Endodermal cell (in vitro differentiated cells): ENCODE measurements around the gene AKAP13. TPM values are rescaled to one million over a fixed set of nuclear protein-coding genes. Genes with fewer than 3 reads are reported as not detected.

Source experiments
- DNase-seq: peaks from one replicate; pipeline ENCODE4 v3.0.0-alpha.2; 2017
- H3K27ac ChIP-seq: 2 replicates; pipeline ENCODE4 v1.5.1; 2013; ENCODE audit warnings: mild to moderate bottlenecking, low read depth, low read length, moderate library complexity
- H3K27me3 ChIP-seq: 2 replicates; pipeline ENCODE4 v1.6.1; 2013; ENCODE audit warnings: mild to moderate bottlenecking, low read length, moderate library complexity; ENCODE audit not compliant: insufficient read depth, control insufficient read depth, poor library complexity, severe bottlenecking
- H3K36me3 ChIP-seq: 2 replicates; pipeline ENCODE4 v1.7.0; 2013; ENCODE audit warnings: mild to moderate bottlenecking, low read length, moderate library complexity; ENCODE audit not compliant: control insufficient read depth, insufficient read depth
- H3K4me1 ChIP-seq: one replicate; pipeline ENCODE4 v1.7.0; 2013; ENCODE audit warnings: low read length; ENCODE audit not compliant: control insufficient read depth, insufficient read depth
- H3K4me3 ChIP-seq: 2 replicates; pipeline ENCODE4 v1.5.1; 2013; ENCODE audit warnings: mild to moderate bottlenecking, low read length, moderate library complexity
- H3K9ac ChIP-seq: 2 replicates; pipeline ENCODE4 v1.6.1; 2013; ENCODE audit warnings: mild to moderate bottlenecking, low read length, moderate library complexity; ENCODE audit not compliant: poor library complexity, severe bottlenecking; ENCODE audit errors: extremely low read depth
- H3K9me3 ChIP-seq: 2 replicates; pipeline ENCODE4 v1.6.1; 2013; ENCODE audit warnings: mild to moderate bottlenecking, low read length, moderate library complexity; ENCODE audit not compliant: control insufficient read depth
- H3K27ac Mint-ChIP-seq: 2 replicates; pipeline ENCODE4 v1.8.0; 2020; ENCODE audit warnings: mixed read lengths
- H3K27me3 Mint-ChIP-seq: 2 replicates; pipeline ENCODE4 v1.8.0; 2021; ENCODE audit warnings: mild to moderate bottlenecking, mixed read lengths; ENCODE audit not compliant: insufficient read depth
- H3K36me3 Mint-ChIP-seq: 2 replicates; pipeline ENCODE4 v1.8.0; 2020; ENCODE audit warnings: low read depth, mixed read lengths
- H3K4me1 Mint-ChIP-seq: 2 replicates; pipeline ENCODE4 v1.8.0; 2020; ENCODE audit warnings: mixed read lengths
- H3K4me3 Mint-ChIP-seq: 2 replicates; pipeline ENCODE4 v1.8.0; 2020; ENCODE audit warnings: mild to moderate bottlenecking, moderate library complexity, mixed read lengths
- H3K9me3 Mint-ChIP-seq: 2 replicates; pipeline ENCODE4 v1.8.0; 2020; ENCODE audit warnings: mild to moderate bottlenecking, mixed read lengths
- CTCF ChIP-seq: fragments of 200-600 bp; sonication (generic); conservative IDR thresholded peaks from 2 replicates; pipeline ENCODE4 v1.5.0; 2021; ENCODE audit warnings: antibody characterized with exemption, mild to moderate bottlenecking
- WGBS, 2 experiments: methylation state at CpG; one replicate each; pipeline versions ENCODE4 v1.1.5 to v1.1.7; 2013; ENCODE audit warnings: missing lambda C conversion rate in 2 of 2, mixed read lengths in 1 of 2; ENCODE audit not compliant: insufficient coverage in 1 of 2, insufficient read length in 1 of 2; 5-methylcytosine and 5-hydroxymethylcytosine counted together
- total RNA-seq, 2 donors: library from RNA; stranded (reverse); fragmentation: NEBNext Ultra II Directional in 1 of 2; extraction: Animal tissue kit (Norgen Biotek cat#: 25700) in 1 of 2; gene quantifications; 2 replicates in 1 of 2; 3 replicates in 1 of 2; pipeline ENCODE4 v1.2.1, GENCODE V29; 2021

Gene AKAP13
- total RNA-seq, 2 donors from 2014 or later: 115 to 131 TPM

DNA sequence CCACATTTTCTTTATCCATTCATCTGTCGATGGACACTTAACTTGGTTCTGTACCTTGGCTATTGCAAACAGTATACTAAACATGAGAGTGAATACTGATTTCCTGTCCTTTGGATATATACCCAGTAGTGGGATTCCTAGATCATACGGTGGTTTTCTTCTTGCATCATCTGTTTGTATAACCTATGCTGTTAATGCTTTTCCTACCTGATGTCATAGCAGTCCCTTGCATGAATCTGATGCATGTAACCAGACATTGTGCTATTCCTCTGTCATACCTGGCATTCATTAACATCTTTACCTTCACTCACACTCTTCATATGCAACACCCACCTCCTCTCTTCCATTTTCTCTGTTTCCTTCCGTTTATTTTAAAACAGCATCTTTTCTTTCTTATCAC lies 229.1 kb downstream of the AKAP13 start:
- Mint-ChIP-seq H3K9me3 (no peaks in the 10 kb centered on the region), H3K27me3 (no peaks in the 10 kb centered on the region), H3K36me3 (peaks cover 23% of the 10 kb centered on the region), H3K27ac (no peak overlapping the region), H3K4me3 (no peak overlapping the region), H3K4me1 (no peaks in the 10 kb centered on the region)
- WGBS, 2 experiments: 96 to 100% methylated on average over 2 to 3 of the region's 3 CpGs
- no peak for TF ChIP-seq CTCF
- H3K4me1 ChIP-seq: no peaks in the 10 kb centered on the region
- H3K36me3 ChIP-seq: peaks cover 69% of the 10 kb centered on the region
- no peaks in the 10 kb centered on the region for H3K9me3 ChIP-seq
- no peak overlapping the region for H3K4me3 ChIP-seq
- H3K9ac ChIP-seq: no peak overlapping the region
- H3K27ac ChIP-seq: no peak overlapping the region
- no peaks in the 10 kb centered on the region for H3K27me3 ChIP-seq
- no peak for DNase-seq

DNA sequence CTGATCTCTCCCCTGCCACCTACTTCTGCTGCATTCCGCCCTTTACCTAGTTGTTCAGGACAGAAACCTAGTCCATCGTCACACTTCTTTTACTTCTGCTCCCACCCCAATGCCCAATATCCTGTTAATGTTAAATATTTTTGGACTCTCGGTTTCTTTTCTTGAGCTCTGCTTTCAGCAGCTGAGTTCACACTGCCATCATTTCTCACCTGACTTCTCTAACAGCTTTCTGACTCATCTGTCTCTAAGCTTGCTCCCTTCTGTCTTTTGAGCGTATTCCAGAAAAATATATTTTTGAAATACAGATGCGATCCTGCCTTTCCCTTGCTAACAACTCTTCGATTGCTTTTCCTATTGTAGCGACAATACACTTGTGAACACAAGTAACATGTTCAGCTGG lies 231.0 kb downstream of the AKAP13 start:
- Mint-ChIP-seq H3K9me3 (no peaks in the 10 kb centered on the region), H3K4me1 (peaks cover 1% of the 10 kb centered on the region), H3K36me3 (peaks cover 19% of the 10 kb centered on the region), H3K27ac (no peak overlapping the region), H3K4me3 (no peak overlapping the region), H3K27me3 (no peaks in the 10 kb centered on the region)
- Histone ChIP-seq H3K36me3 (peaks cover 56% of the 10 kb centered on the region), H3K9me3 (no peaks in the 10 kb centered on the region), H3K27ac (no peak overlapping the region), H3K4me1 (no peaks in the 10 kb centered on the region), H3K4me3 (no peak overlapping the region), H3K27me3 (no peaks in the 10 kb centered on the region), H3K9ac (no peak overlapping the region)
- 96 to 98% methylated on average over 7 of the region's 7 CpGs for WGBS, 2 experiments
- DNase-seq: no peak
- no peak for TF ChIP-seq CTCF

GRCh38 chr15:85614059-85614458 lies 233.7 kb downstream of the AKAP13 start:
- Histone ChIP-seq H3K27ac (no peak overlapping the region), H3K27me3 (no peaks in the 10 kb centered on the region), H3K36me3 (peaks cover 40% of the 10 kb centered on the region), H3K4me1 (peaks cover 8% of the 10 kb centered on the region), H3K4me3 (no peak overlapping the region), H3K9ac (no peak overlapping the region), H3K9me3 (no peaks in the 10 kb centered on the region)
- Mint-ChIP-seq H3K4me1 (peaks cover 6% of the 10 kb centered on the region), H3K36me3 (peaks cover 15% of the 10 kb centered on the region), H3K4me3 (no peak overlapping the region), H3K27me3 (no peaks in the 10 kb centered on the region), H3K27ac (no peak overlapping the region), H3K9me3 (no peaks in the 10 kb centered on the region)
- no peak for DNase-seq
- no peak for TF ChIP-seq CTCF
- WGBS, 2 experiments: 91 to 94% methylated on average over 3 to 5 of the region's 5 CpGs
